Measurements from ENCODE around the gene CFAP92.
"Not testable (repeated sequence)": the region's sequence is repeated elsewhere in the genome, so short reads cannot be mapped to it uniquely, and the experiment has no call there.

The CFAP92 gene

GRCh38 chr3:128870347-128870746 is 123.5 kb downstream of the CFAP92 start:
- POLR2A ChIA-PET (ENCODE audit: low non-redundant PET) = no interaction called here
- H3K27ac ChIP-seq = no peak overlapping the region
- DNase-seq (ENCODE audit: low spot score) = no peak
- TF ChIP-seq CTCF (conservative IDR thresholded peaks at IDR 0.05; ENCODE audit: low read depth) = no peak
- CTCF ChIA-PET = interaction anchor here (0.7 kb wide), 1 partner anchor 45 kb away, joined by 4 read pairs; no protein-coding TSS in a partner anchor

- peak overlapping the region; percentile 28; the same call in 1 of the 2 replicates for H3K27ac ChIP-seq
These were observed 126.4 kb downstream of the CFAP92 start for GRCh38 chr3:128867200-128868125.

GRCh38 chr3:128864849-128865804 is 128.7 kb downstream of the CFAP92 start:
- CTCF ChIA-PET = interaction anchor here (0.5 kb wide), 1 partner anchor 199 kb away, joined by 4 read pairs; no protein-coding TSS in a partner anchor
- POLR2A ChIA-PET (ENCODE audit: low non-redundant PET); H3K27ac ChIP-seq; DNase-seq (ENCODE audit: low spot score): not testable (repeated sequence)

More at GRCh38 chr3:128867200-128868125, 126.4 kb downstream of the CFAP92 start:
- no peak for TF ChIP-seq CTCF (conservative IDR thresholded peaks at IDR 0.05; ENCODE audit: low read depth)
- ChIA-PET POLR2A (ENCODE audit: low non-redundant PET) (interaction anchor here (1.0 to 2.2 kb wide), 2 partner anchors 11 to 12 kb away, joined by 4 to 7 read pairs; no protein-coding TSS in a partner anchor), CTCF (interaction anchor here (0.6 kb wide), 1 partner anchor 142 kb away, joined by 3 read pairs; the partner anchor contains the start of gene RAB7A)
- DNase-seq (ENCODE audit: low spot score) = no peak

GRCh38 chr3:128864351-128864811 is 129.5 kb downstream of the CFAP92 start:
- TF ChIP-seq CTCF (conservative IDR thresholded peaks at IDR 0.05; ENCODE audit: low read depth) = no peak
- no peak overlapping the region for H3K27ac ChIP-seq
- CTCF ChIA-PET = interaction anchor here (0.5 kb wide), 1 partner anchor 200 kb away, joined by 4 read pairs; no protein-coding TSS in a partner anchor
- POLR2A ChIA-PET (ENCODE audit: low non-redundant PET) = no interaction called here
- DNase-seq (ENCODE audit: low spot score) = no peak

GRCh38 chr3:128863560-128863959 is 130.3 kb downstream of the CFAP92 start:
- no peak for DNase-seq (ENCODE audit: low spot score)
- POLR2A ChIA-PET (ENCODE audit: low non-redundant PET) = no interaction called here

GRCh38 chr3:128861491-128861890 is 132.4 kb downstream of the CFAP92 start:
- TF ChIP-seq CTCF (conservative IDR thresholded peaks at IDR 0.05; ENCODE audit: low read depth) = no peak
- CTCF ChIA-PET = no interaction called here
- no peak overlapping the region for H3K27ac ChIP-seq
- POLR2A ChIA-PET (ENCODE audit: low non-redundant PET) = no interaction called here
- no peak for DNase-seq (ENCODE audit: low spot score)

More at GRCh38 chr3:128863560-128863959, 130.3 kb downstream of the CFAP92 start:
- CTCF ChIA-PET = no interaction called here
- H3K27ac ChIP-seq = no peak overlapping the region
- TF ChIP-seq CTCF (conservative IDR thresholded peaks at IDR 0.05; ENCODE audit: low read depth) = 0 out of 2 replicates have a peak, but pooled peaks have one; percentile 10
